GM18520 (cell line): ENCODE data around the gene HPCAL1.
"Not testable (repeated sequence)": the region's sequence is repeated elsewhere in the genome, so short reads cannot be mapped to it uniquely, and the experiment has no call there.

ENCODE experiments used
- ATAC-seq: cut with Tn5 transposase; IDR thresholded peaks from one replicate; pipeline ENCODE4 v1.9.1; 2021; ENCODE audit not compliant: unreplicated experiment

The HPCAL1 gene

DNA sequence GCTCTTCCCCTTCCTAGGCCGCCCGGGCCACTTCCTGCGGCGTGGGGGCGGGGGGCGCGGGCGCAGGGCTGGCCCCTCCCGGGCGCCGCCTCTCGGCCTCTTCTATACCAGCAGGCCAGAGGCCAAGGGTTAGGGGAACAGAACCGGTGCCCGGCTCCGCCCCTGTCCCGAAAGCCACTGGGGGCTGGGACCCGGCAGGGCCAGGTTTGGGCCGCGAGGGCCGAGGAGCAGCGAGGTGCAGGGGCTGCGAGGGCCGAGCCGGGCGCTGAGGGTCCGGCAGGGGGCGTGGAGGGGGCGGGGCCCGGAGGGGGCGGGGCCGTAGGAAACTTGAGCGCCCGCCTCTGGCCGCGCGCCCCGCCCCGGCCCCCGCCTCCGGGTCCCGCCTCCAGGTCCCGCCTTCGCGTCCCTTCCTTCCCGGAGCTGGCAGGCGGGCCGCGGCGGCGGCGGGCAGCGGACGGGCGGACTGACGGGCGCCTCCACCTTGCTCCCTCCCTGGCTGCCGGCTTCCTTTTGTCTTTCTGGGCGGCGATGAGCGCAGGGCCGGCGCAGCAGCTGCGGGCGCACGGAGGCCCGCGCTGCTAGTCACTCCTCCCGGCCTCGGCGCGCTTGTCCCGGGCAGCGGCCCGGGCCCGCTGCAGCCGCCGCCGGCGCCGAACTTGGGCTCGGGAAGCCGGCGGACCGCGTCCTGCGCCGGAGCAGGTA, at the start of gene HPCAL1:
Gene HPCAL1, plus strand, starts transcription at position 426 of the 702 bp plus-strand sequence. CDS start 116,854 bp downstream, outside the sequence.
- ATAC-seq = peak; percentile 67

DNA sequence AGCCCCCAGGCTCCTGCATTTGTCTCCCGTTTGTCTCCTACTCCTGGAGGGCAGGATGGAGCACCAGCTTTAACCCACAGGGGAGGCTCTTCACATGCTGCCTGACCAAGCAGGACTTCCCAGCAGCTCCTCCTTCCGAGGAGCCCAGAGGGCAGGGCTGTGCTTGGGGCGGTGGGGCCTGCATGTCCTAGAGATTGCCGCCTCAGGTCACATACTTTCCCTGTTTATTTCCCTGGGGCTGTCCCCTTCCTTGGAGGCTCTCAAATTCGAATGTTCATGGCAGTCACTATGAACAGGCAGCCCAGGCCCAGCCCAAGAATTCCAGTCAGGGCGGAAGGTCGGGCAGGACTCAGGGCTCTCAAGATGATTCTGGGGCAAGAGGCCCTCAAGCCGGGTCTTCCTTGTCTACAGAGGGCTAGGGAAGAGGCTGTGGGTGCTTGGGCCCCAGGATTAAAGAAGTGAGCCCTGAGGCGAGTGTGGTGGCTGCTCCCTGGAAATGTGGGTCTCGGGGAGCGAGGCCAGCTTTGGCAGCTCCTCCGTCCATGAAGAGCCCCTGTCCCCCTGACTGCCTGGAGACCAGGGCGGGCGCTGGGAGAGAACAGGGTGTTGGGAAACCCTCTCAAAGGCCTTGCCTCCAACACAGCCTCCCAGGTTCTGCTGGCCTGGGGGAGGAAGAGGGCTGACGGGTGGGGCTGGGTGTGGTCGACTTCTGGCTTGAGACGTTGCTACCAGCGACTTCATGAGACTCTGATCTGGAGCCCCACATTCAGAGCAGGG, 48.9 kb upstream of the HPCAL1 start:
- ATAC-seq = no peak

DNA sequence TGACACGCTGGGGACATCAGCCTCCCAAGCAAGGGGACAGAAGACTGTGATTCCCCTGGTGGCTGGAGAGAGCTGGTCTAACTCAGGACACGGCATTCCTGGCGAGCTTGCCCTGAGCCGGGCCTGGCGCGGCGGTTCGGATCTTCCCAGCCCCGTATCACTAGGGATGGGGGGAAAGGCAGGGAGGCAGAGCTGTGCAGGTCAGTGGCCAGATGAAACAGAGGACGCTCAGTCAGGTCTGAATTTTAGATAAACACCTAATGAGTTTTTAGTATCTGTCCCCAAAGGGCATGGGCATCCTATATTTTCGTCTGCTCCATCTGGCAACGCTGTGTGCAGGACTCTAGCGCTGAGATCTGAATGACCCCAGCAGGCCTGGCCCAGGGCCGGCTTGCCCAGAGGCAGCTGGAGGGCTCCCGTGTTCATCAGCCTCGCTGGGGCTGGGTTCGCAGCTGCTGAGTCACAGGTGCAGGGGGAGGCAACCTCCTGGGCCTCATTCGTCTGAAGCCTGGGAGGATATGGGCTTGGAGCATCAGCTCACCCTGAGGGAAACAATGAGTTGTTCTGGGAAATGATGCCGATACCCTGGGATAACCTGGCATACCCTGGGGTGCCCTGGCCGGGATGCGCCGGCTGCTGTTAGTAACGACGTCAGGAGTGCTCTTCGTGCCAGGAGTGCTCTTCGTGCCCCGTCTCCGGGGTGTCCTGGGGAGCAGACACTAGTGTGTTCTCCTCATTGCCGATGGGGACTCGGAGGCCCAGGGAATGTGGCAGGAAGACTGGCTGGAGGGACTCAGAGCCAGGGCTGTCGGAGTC, 48.1 kb upstream of the HPCAL1 start:
- no peak for ATAC-seq

DNA sequence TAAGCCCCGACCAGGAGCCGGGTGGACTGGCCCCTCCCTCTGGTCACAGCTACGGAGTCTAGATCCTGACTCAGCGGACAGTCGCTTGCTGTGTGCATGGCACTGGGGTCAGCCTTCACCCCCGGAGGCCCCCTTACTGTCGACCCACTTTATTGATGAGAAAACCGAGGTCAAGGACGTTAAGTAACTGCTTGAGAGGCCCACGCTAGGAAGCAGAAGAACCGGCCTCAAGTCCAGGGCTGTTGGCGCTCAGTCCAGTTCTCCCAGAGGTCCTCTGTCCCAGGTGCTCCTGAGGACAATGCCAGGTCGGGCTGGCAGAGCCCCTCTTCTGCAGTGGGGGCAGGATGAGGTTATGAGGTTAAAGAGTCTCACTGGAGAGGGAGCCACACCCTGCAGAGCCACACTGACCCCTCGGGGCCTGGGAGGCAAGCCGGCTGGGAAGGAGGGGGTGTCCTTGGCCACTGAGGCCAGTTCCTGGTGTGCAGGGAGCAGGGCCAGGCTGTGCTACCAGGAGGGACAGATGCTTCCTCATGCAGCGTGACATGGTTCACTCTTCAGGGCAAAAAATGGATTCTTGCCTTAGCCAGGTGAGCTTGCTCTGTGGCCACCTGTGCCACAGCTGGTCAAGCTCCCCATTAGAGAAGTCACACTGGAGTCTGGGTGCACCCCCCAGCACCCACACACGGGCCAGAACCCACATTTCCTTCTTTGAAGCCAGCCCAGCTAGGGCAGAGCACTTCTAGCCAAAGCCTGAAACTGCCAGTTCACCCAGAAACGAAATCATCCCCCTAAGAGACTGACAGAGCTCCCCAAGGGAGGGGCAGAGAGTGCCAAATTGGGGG, 47.3 kb upstream of the HPCAL1 start:
- no peak for ATAC-seq

DNA sequence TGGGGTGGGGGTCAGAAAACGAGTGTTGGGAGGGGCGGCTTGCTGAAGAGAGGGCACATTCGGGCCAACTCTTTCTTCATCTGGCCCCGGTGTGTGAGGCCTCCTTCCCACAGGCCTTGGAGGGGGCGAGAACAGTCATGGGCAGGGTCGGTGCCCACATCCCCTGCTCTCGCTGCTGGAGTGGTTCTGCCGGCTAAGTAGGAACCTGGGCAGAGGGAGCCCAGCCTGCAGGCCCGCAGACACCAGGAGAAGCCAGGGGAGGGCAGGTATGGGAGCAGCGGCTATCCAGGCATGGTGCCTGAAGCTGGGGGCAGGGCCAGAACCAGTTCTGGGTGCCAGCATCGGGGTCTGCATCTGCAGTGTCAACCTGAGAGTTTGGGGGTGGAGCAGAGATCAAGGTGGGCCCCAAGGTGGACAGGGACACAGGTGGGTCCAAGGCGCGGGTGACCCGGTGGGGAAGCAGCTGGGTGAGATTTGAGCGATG, 46.6 kb upstream of the HPCAL1 start:
- ATAC-seq = no peak

DNA sequence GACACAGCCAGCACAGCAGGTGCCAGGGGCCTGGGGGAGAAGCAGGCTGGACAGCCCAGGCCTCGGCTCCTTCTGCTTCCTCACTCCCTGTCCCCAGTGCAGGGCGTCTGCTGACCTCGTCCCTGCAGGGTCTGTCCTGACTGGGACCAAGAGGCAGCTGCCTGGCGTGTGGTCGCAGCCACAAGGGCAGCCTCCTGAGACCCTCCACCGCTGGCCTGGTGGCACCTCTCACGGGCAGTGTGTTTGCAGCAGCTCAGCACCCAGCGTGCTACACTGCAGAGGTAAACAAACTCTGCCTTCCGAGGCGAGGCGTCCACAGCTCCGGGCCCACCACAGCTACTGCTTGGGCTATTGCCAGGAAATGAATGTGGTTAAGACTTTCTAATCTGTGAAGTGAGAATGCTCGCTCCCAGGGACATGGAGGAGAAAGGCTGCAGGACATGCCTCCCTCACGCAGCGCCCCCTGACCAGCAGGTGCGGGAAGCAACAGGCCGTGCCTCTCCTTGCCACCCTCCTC, 46.1 kb upstream of the HPCAL1 start:
- ATAC-seq = no peak

DNA sequence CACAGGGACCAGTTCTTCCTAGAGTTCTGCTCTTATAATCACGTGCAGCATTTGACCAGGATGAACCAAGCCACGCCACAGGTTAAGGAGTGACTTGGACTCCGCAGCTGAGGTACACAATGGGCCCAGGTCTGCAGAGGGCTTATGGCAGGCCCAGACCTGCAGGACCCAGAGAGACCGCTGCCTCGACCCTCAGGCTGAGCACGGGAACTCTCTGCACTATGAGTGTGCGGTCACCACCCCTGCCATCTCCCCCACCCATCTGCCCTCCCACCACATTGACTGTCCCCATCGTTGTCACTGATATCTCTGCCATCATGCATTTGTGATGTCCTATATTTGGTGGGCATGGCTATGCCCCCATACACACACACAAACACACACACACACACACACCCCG, 45.7 kb upstream of the HPCAL1 start:
- no peak for ATAC-seq

DNA sequence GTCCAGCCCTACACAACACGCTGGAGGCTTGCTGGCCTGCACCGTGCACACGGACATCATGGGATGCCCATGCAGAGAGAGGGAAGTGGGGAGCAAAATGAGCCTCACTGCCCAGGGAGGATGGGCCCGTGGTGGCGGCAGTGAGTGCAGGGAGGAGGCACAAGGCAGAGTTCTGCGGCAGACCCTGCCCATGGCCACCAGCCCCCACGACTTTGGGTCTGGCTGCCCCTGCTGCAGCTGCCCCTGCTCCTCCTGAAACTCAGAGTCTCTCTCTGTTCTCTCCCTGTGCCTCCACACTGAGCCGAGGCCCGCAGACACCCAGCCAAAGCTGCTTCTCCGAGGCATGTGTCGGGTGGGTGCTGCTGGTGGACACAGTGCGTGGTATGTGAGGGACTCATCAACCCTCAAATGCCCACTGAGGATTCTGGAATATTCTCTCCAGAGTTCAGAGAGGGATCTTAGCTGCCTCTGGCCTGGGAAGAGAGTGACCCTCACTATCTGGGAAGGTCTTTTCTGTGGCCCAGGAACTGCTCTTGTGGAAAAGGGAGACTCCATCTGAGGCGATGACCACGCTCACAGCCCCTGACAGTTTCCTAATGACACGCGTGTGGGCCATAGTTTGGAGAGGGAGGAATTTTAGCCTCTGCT, 45.1 kb upstream of the HPCAL1 start:
- ATAC-seq = no peak

DNA sequence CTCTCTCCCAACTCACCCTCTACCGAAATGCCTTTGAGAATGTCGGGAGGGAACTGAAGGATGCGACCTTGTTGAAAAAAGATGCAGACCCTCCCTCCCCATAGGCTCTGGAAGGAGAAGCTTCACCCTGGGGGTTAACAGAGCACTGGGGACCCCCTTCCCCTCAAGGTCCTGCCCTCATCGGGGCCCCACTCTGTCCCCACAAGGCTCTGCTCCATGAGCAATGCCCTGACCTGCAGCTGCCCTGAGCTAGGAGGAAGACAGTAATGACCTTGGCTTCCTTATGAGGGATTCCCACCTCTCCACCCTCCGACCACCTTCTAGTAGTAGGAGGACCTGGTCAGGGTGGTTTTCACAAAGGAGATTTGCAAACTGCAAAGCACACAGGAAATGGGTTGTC, 44.4 kb upstream of the HPCAL1 start:
- no peak for ATAC-seq

DNA sequence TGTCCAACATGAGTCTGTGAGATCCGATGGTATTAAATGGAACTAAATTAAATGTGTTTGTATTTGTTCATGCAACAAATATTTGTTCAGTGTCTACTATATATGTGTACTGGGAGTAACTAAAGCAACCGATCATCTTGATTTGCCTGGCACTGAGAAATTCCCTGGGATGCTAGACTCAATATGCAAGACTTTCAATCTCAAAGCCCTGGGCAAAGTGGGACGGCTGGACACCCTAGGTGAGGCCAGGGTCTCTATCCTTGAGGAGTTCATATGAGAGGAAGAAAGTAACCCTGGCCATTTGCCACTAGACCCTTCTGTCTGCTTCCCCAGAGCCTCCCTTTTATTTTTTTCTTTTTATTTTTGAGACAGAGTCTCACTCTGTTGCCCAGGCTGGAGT, 44.0 kb upstream of the HPCAL1 start:
- no peak for ATAC-seq

DNA sequence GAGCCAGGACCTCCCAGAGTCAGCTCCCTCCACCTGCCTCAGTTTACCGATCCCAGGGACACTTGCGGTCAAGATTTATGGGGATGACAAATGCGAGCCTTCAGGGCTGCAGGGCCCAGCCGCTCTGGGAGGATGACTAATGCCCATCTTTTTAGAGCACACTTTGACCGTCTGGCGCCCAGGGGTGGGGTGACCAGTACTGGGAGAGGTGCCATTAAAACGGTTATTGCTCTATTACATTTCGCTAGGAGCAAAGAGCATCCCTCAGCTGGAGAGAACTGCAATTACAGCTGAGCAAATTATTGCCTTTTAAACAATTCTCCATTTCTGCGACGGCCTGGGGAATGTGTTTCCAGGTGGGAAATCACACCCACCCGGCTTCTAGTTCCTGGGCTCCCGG, 42.6 kb upstream of the HPCAL1 start:
- ATAC-seq = no peak

DNA sequence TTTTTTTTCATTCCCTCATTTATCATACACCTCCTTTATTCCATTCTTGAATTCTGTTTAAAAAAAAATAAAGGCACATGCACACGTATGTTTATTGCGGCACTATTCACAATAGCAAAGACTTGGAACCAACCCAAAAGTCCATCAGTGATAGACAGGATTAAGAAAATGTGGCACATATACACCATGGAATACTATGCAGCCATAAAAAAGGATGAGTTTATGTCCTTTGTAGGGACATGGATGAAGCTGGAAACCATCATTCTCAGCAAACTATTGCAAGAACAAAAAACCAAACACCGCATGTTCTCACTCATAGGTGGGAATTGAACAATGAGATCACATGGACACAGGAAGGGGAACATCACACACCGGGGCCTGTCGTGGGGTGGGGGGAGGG, 39.2 kb upstream of the HPCAL1 start:
- not testable (repeated sequence) for ATAC-seq

DNA sequence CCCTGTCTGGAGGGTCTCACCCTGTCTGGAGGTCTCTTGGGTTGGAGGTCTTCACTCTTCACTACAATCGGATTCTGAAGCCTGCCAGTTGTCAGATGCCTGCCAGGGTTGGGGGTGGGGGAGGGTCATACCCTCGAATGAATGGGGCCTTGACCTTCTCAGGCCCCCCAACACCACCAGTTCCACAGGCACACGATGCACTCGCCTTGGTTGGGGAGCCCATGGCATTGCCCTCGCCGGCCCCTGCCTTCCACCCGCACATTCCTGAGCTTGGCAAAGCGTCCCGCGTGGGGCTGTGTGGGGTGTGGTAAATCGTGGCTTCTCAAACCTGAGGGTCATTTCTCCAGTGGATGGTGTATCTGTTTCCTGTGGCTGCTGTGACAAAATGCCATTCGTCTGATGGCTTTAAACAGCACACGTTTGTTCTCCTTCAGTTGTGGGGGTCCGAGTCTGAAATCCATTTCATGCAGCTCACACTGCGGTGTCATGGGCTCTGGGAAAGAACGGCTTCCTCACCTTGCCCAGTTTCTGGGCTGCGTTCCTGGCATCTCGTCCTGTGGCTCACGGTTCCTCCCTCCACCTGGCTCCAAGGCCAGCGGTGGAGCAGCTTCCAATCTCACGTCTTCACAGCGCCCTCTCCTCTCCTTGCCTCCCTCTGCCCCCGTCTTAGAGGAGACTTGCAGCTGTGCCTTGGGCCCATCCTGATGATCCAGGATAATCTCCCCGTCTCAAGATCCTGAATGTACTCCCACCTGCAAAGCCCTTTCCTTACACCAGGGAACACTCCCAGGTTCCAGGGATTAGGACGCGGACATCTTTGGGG, 38.0 kb upstream of the HPCAL1 start:
- no peak for ATAC-seq

DNA sequence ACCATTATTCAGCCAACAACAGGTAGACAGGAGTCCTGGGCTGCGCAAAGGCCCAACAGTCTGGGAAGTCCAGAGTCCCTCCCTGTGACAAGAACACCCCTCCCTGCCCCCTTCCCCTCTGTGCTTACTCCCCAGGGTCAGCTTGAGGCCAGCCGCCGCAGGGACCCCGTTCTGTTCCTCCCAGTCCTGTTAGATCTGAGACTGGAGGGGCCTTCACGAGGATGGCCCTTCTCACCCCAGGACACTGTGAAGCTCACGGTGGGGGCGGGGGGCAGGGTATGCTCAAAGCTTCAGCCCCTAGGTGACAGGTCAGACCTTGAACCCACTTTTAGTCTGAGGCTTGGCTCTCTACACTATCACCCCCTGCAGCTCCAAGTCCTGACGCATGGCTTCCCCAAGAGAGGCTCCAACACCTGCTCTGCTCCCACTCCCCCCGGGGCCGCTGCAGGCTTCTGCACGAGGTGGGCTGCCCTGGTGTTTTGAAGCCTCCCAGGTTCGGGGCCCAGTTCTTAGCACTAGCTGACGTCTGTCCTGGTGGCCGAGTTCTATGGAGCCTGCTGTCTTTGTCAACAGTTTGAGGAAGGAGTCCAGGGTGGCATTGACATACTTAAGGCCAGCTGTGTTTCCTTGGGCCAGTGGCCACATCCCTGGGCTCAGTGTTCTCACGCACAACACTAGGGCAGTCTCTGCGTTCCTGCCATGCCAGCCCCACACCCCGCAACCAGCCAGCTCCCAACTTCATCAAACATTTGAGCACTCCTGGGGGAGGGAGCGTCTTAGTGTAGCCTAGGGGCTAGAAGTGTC, 37.2 kb upstream of the HPCAL1 start:
- no peak for ATAC-seq

DNA sequence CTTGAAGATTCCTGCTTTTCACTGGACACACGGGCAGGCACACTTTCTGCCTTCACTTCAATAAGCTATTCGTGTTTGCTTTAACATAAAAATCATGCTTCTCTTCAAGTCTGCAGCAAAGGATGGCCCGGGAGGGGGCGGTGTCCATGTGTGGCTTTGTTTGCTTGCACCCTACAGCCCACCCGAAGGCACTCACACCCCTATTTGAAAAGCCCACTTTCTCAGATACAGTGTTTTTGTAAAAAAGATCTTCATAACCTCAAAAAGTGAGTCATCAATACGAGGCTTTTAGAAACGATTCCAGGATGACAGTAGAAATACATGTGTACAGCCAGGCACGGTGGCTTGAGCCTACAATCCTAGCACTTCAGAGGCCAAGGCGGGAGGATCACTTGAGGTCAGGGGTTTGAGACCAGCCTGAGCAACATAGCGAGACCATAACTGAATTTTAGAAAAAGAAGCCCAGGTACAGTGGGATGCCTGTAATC, 36.5 kb upstream of the HPCAL1 start:
- no peak for ATAC-seq

DNA sequence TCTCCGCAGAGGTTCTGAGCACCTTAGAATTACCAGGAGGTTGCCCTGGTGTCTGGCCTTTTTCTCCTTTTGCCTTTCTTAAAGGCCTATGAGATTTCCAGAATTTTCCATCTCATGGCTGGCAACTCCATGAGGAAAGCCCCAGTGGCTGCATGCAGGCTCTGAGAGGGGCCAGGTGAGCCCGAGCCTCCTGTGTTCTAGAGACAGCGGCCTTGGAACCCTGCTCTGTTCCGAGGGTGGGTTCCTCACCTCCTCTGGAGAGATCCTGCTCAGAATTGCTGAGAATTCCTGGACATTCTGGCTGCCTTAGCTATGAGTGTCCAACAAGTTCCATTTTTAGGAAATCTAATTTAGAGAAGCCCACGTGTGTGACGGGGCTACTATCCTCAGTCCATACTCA, 35.7 kb upstream of the HPCAL1 start:
- ATAC-seq = no peak

DNA sequence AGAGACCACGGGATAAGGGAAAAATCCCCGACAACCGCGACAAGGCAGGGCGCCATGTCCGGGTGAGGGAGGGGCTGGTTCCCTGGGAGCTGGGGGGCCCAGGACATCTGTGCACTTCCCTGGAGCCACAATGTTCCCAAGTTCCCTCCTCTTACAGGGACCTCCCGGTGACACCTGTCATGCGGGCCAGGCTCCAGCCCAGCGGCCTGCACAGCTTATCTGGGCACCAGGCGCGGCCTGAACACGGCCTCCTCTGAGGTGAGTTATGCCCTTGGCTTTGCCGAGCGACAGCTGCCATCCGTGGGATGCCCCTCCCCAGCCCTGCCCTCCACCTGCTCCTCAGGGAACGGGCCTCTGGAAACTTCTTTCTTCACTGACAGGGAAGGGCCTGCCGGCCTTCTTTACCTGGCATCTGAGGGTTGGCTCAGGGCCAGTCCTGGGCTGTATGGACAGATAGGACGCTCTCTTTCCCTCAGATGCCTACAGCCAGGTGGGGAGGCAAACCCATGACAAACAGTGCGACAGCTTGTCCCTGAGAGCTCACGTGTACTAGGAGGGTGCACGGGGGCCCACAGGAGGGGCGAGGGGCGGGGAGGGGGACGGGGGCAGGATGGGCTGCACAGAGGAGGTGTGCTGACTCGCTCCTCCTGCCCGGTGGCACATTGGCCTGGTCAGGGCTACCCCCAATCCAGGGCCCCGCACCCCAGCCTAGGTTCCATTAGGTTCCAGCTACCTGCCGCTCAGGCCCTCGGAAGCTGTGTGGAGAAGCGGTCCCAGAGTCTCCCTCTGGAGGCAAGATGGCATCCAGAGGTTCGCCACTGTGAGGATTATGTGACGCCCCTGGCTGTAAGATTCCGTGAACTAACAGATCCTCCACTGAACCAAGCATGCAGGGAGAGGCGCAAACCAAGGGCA, 34.9 kb upstream of the HPCAL1 start:
- ATAC-seq = no peak
